NCI-H2196 (cell line): ENCODE measurements around the gene ZNF266.
A peak's percentile ranks its signal among the peaks of the same experiment; 100 is the strongest.

Experiments
- DNase-seq: peaks from one replicate; lab custom pipeline; 2025; ENCODE audit not compliant: unreplicated experiment; lab: John Stamatoyannopoulos, UW

ZNF266 gene

DNA sequence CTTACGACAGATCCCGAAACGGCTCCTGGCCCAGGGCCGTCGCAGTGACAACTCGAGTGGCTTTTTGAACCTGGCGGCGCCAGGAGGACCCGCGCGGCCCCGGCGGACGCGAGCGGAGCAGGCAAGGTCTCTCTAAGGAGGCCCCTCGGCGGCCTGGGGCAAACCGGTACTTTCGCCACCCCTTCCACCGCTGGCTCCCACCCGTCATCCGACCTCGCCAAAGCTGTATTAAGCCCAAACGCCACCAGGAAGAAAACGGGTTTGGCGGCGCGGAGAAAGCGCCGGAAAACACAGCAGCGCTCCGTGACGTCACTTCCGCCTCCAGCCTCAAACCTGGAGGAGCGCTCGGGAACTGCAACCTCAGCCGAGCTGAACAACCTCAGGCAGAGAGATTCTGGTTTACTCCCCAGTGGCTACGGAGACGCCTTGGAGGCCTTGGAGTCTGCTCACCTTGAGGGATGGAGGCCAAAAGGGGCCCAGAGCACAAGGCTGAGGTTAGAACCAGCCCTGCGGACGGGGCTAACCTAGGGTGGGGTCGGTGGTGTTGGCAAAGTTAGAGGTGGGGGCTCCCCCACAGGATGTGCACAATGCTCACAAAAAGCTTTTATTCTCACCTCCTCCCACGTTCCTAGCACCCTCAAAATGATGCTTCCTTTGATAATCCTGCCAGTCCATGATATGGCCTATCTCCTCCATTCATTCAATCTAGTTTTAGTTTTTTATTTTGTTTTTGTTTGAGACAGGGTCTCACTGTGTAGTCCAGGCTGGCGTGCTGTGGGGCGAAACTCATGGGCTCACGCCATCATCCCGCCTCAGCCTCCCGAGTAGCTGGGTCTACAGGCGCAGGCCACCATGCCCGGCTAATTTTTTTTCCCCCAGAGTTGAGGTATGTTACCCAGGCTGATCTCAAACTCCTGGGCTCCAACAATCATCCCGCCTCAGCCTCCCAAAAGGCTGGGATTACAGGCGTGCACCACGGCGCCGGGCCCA is at the start of gene ZNF266:
Gene ZNF266 (minus strand): TSS at position 295 of the 990 bp plus-strand sequence. CDS start 15,484 bp downstream, outside the sequence.
- peak; percentile 93 for DNase-seq

DNA sequence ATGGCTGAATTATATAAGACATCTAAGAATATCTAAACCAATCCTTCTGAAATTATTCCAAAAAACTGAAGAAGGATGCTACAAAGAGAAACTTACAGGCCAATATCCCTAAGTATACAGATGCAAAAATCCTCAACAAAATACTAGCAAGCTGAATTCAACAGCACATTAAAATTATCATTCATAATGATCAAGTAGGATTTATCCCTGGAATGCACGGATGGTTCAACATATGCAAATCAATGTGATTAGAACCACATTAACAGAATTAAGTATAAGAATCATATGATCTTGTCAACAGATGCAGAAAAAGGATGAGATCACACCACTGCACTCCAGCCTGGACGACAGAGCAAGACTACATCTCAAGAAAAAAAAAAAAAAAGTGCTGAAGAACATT is 49.8 kb upstream of the ZNF266 start:
- no peak for DNase-seq

DNA sequence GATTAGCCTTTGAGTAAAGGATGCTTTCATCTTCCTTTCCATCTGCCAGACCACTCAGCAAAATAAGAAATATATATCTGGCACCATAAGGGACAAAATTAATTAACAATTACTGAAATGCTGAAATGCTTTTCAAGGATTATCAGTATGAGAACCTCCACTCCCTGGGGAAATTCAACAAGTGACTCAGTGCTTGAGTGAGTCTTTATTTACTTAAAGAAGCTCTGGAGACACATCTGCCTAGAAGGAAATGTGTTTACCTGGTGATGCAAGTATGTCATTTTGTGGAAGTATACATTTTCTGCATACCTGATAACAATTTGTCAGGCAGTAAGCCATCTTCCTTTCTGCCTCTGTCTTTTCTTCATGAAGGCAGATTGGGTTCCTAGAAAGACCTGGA is 39.6 kb upstream of the ZNF266 start:
- no peak for DNase-seq

DNA sequence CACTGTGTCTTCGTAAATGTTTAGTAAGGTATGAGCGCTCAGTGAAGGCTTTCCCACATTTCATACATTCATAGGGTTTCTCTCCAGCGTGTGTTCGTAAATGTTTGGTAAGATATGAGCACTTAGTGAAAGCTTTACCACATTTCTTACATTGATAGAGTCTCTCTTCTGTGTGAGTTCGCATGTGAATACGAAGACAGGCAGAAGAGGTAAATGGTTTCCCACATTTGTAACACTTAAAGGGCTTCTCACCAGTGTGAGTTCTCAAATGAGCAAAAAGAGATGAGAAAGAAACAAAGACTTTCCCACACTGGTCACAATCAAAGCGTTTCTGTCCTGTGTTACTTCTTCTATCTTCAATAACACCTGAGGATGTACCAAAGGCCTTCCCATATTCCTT is 31.8 kb upstream of the ZNF266 start:
- no peak for DNase-seq

DNA sequence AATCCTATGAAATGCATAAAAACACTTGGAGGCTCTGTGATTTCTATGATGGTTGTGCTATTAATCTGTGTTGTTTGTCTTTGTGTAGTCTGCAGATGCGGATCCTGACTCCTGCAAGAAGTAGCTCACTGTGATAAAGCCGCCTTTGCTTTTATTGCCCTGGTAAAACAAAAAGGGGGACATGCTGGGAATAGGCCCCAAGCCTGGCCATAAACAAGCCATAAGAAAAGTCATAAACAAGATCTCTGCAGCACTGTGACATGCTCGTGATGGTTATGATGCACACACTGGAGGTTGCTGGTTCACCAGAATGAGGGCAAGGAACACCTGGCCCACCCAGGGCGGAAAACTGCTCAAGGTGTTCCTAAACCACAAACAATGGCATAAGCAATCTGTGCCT is 26.6 kb upstream of the ZNF266 start:
- no peak for DNase-seq

GRCh38 chr19:9456018-9456689 is 20.8 kb upstream of the ZNF266 start:
- no peak for DNase-seq

- DNase-seq, result no peak
Measured at GRCh38 chr19:9453953-9454352, 18.6 kb upstream of the ZNF266 start.

DNA sequence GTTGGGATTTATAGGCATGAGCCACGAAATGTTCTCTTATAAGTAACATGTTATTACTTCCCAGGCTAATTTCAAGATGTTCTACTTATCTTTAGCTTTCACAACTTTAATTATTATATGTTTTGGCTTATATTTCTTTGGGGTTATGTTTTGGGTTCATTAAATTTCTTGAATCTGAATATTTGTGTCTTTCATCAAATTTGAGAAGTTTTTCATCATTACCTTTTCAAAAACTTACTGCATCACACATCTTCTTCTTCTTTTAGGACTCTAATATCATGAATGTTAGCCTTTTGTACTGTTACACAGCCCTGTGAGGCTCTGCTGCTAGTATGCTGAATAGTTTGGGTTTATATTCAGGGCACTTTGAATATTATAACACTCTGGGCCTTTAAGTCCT is 9.7 kb upstream of the ZNF266 start:
- no peak for DNase-seq

DNA sequence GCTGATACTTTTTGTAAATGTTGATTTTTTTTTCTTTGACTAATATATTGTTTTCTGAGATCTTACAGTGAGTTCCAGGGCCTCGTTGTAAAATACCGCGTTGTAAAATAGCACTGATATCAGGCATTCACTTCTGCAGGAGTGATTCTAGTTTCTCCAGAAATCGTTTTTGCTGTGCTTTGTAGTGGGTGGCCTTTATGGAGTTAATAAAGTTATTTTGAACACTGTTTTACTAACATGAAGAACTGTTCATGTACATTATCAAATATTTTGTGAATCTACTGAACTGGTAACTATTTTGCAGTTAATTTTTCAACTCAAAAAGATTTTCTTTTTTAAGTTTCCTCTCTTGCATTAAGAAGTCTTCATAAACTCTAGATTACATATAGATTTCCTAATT is 985 bp upstream of the ZNF266 start:
- no peak for DNase-seq

GRCh38 chr19:9431475-9431874 is 3.9 kb downstream of the ZNF266 start:
- no peak for DNase-seq

GRCh38 chr19:9430444-9430843 is 4.9 kb downstream of the ZNF266 start:
- DNase-seq, result no peak

DNA sequence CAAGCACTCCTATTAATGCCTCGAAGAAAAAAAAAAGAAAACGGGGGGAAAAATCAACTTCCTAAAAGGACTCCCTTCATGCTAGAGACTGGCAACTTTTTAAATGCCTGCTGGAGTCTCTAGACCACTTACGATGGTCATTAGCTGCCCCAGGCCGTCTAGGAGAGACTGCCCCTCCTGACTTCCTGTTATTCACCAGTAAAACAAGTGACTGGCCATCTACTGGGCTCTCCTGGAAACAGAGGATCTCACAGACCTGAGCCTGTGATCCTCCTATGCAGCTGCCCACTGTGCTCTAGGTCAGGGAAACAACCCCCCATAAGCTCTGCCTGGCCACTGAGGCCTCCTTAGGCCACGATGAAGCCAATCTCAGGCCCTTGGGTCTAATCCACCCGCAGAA is 7.4 kb downstream of the ZNF266 start:
- no peak for DNase-seq

- DNase-seq, result no peak
Measured at GRCh38 chr19:9413240-9413954, 22.0 kb downstream of the ZNF266 start.

DNA sequence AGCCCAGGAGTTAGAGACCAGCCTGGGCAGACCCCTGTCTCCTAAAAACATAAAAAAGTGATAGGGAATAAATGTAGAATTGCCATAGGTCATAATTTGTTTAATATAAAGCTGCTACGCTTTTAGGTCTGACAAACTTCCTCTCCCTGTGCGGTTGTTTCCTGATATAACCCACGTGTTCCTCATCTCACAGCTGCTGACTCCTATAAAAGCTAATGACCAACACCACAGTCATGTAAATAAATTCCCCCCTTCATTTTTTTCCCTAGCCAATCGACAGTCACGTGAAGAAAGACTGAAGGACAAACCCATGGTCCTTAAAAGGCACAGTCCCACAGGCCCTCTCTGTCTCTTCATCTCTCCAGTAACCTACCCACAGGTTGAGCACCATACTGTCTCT is 27.5 kb downstream of the ZNF266 start:
- no peak for DNase-seq

DNA sequence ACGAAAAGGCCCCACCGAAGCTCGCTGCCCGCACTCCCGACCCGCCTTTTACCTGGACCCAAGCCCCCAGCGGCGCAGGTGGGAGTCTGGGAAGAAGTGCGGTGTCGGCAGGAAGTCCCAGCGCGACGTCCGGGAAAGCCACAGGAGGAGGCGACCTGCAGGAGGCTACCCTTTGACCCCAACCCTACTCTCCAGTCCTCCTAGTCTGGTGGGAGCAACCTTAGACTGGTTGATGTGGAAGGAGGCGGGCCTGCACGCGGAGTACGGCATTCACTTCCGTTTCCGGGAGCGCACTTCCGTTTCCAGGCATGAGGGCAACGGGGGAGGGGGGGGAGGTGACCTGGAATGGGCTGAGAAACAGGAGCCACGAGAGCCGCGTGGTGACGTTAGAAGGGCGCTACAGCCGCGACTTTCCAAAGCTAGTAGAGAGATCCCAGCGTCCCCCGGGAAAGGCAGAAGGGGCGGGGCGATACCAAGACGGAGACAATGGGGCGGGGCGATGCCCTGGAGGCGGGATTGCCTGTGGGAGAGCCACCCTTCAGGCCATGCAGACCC is 28.5 kb downstream of the ZNF266 start:
- no peak for DNase-seq

DNA sequence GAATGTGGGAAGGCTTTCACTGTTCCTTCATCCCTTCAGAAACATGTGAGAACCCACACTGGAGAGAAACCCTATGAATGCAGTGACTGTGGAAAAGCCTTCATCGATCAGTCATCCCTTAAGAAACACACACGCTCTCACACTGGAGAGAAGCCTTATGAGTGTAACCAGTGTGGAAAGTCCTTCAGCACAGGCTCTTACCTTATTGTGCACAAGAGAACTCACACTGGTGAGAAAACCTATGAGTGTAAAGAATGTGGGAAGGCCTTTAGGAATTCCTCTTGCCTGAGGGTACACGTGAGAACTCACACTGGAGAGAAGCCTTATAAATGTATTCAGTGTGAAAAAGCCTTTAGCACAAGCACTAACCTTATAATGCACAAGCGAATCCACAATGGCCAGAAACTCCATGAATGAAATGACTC is 54.0 kb downstream of the ZNF266 start:
- DNase-seq, result no peak

- DNase-seq, result no peak
Measured at GRCh38 chr19:9370738-9371619, 64.4 kb downstream of the ZNF266 start.

DNA sequence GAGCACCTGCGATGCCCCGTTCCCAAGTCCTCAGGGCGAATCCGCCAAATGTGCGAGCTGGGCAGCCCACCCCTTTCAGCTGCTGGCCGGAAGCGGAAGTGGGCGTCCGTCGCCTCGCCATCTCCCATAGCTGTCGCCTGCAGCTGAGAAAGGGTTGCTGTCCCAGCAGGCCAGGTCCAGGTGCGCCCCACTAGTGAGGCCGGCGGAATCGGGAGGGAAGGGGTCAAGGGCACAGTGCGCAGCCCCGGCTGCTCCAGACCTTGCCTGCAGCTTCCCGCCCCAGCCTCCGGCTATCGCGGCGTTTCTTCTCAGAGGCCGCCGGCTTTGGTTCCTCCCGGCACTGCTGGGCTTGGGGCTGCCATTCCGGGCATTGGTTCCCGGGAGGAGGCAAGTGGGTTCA is 72.5 kb downstream of the ZNF266 start, which contains the start of gene ZNF177:
Gene ZNF177 (plus strand): TSS at position 109 of the 400 bp plus-strand sequence. CDS start 15,299 bp downstream, outside the sequence.
- no peak for DNase-seq
